EL (cell line): ENCODE results near the gene CNNM3.
A peak's percentile ranks its signal among the peaks of the same experiment; 100 is the strongest.

Experiments
- DNase-seq: peaks from one replicate; pipeline ENCODE4 v3.0.0-alpha.2; 2016

The CNNM3 gene

GRCh38 chr2:96866986-96867755 is 51.1 kb downstream of the CNNM3 start:
- DNase-seq: no peak

- peak; percentile 16 for DNase-seq
These were observed 51.9 kb downstream of the CNNM3 start for GRCh38 chr2:96867756-96868554.

DNA sequence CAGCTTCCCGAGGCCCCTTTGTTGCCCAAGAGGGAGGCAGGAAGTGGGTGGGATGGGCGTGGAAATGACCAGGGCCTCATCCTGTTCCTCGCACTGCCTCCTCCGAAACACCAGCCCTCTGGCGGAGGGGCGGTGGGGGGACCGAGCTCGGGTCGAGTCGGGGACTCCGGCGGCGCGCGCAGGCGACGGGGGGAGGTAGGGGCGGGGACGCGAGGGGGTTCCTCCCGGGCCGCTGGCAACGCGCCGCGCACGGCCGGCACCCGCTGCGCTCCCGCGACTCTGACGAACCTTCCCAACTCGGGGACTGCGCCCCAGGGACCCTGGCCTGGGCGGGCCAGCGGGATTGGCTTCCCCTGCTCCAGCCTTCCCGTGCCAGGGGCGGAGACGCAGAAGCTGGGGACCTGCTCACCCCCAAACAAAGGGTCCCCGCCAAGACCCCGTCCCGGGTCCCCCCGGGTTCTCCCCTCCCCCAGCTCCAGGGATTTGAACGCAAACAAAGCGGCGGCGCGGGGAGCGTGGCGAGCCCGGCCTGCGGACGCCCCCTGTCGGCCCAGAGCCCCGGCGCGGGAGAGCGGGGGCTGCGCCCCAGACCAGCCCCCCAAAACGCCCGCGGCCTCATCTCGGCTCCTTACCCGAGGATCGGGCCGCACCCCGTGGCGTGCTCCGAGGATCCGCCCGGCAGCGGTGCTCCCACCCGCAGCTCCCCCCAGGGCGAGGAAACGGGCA is 52.6 kb downstream of the CNNM3 start:
- peak; percentile 92 for DNase-seq

DNA sequence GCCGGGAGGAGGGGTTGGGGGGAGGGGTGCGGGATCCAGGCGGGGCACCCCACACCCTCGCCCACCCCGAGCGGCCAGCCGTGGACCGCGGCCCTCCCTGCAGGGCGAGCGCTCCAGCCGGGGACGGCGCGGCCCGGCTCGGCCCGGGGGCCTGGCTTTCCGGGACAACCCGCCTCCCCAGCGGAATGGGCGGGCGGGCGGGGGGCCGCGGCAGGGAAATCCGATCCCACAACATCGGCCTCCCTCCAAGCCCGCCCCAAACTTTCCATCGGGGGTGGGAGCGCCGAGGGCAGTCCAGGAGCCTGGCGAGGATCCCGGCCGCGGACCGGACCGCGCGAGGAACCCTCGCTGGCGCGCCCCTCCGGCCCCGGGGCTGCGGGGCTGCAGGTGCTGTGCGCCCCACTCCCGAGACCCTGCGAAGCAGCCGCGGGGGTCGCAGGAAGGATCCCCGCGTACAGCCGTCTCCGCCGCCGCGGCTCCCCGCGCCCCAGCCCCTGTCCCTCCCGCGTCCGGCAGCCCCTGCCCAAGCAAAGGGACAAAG is 53.3 kb downstream of the CNNM3 start:
- peak; percentile 71 for DNase-seq

DNA sequence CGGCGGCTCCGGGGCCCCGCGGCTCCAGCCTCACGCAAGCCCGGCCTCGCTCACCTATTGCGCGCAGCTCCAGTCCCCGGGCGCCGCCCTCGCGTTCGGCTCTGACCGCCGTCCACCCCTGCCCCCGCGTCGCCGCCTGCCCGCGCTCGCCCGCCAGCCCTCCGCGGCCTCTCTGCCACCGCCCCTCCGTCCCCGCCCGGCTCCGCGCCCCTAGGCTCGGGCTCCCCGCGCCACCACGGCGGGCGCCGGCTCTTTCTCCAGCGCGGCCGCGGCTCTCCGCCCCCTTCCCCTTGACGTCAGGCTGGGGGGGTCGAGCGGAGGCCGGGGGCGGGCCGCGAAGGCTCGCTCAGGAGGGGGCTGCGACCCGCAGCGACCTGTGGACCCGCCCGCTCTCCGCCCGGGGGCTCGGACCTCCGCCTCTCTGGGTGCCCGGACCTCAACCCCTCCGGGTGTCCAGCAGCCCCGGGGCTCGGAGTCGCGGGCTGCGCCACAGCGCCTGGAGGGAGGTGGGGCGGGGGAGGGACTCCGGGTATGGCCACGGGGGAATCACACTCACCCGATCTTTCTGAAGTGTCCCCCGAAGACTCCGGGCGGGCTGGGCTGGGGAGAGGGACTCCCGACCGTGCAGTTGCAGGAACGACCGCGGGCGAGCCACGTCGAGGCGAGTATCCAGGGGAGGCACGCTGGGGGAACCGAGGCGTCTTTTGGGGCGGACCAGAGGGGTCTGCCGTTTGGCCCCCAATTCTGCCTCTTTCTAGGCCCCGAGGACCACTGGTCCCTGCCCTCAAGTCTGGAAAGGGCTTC is 54.0 kb downstream of the CNNM3 start, which contains the start of gene SEMA4C:
TSS of gene SEMA4C (minus strand) at position 259 of the 804 bp plus-strand sequence. CDS start 2,194 bp downstream, outside the sequence.
- DNase-seq: peak; percentile 42

DNA sequence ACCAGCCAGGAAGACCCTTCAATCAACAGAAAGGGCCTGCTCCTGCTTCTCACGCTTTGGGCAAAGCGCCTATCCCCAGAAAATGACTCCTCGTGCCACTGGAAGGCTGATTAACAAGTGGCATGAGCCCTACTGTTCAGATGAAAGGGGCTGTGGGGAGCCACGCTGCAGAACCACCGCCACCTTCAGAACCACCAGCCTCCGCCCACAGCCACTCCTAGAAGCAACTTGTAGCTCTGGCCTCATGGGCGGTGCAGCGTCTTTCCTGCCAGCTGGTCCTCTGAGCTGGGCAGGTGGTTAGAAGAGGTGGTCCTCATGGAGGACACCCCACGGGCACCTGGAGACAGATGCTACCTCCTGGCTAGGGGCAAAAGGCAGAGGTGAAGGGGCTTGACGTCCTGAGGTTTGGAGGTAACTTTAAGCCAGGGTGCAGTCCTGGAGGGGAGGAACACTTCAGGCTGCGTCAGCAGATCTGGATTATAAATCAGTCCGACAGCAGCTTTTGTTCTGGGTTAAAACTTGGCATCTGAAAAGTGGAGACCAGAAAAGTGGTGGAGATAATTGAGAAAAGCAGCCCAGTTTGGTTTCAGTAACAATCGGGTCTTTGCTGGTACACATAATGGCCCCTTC is 54.7 kb downstream of the CNNM3 start:
- DNase-seq: no peak

DNA sequence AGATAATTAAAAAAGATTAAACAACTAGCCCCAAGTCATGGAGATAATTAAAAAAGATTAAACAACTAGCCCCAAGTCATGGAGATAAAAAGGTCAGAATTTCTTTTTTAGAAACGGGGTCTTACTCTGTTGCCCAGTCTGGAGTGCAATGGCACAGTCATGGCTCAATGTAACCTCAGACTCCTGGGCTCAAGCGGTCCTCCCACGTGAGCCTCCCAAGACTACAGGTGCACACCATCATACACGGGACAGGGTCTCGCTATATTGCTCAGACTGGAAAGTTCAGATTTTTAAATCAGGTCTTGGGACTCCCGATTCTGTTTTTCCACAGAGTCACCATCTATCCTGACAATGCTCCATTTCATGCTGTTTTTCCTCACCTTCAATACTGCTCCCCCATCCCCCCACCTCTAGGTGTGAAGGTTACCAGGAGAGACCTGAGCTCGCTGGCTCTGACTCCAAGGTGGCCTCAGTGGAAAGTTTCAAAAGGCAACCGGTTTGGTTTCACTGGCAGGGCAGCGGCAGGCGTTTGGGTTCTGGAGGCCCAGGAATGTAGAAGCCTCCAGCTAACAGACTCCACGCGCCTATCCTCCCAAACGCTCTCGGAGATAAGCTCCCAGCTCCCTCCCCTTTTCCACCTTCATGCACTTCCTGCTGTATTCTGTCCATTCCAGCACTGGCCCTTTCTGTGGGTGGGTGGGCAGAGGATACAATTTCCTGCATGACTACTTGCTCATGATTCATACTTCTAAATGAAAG is 56.7 kb downstream of the CNNM3 start:
- DNase-seq: peak; percentile 21

DNA sequence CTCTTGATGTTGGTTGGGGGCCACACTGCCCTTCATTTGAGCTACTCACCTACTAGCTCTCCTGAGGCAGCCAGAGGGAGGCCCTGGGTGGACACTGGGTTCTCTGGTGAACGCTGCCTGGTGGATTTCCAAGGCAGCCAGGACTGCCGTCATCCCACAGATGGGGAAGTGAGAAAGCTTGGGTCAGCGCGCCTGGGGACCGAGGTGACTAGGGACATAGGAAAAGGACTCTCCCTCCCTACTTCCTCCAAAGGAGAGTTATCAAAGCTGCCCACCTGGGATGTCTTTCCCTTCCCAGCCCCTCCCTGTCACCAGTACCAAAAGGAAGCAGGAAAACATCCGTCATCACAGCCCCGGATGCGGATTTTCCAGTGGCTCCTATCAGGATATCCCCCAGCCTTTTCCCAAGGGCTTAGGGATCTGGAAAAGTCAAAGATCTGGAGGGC is 57.6 kb downstream of the CNNM3 start:
- DNase-seq: no peak

- DNase-seq: no peak
These were observed 58.2 kb downstream of the CNNM3 start for GRCh38 chr2:96874198-96874831.

DNA sequence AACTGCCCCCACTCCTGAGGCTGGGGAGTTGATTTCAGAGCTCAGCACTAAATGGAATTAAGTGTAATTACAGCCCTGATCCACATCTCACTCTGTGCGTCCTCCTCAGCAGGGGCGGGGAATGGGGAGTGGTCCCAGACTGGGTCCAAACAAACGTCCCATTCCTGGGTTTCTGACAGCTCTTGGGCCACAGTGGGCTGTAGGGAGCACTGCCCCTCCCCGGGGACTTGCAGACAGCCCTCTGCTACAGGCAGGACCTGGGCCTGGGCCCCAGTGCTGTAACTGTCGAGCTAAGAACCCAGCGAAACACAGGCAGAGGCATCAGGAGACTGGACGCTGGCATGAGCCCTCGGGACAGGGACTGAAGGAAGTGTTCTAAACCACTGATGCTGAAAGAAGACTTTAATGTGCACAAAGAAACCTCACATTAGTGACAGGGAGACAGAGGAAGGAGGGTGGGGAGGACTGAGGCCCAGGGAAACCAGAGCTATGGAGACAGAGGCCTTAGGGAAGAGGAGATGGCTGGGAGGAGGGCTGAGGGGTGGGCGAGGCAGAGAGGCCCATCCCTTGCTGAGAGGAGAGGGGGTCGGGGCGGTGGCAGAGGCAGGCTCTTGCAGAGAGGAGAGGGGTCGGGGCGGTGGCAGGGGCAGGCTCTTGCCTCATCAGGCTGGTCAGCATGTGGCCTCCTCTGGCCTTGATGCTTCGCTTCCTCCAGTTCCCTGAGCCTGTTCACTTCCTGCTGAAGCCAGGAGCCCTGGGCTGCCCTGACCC is 59.6 kb downstream of the CNNM3 start:
- no peak for DNase-seq

- no peak for DNase-seq
These were observed 60.4 kb downstream of the CNNM3 start for GRCh38 chr2:96876269-96877041.

DNA sequence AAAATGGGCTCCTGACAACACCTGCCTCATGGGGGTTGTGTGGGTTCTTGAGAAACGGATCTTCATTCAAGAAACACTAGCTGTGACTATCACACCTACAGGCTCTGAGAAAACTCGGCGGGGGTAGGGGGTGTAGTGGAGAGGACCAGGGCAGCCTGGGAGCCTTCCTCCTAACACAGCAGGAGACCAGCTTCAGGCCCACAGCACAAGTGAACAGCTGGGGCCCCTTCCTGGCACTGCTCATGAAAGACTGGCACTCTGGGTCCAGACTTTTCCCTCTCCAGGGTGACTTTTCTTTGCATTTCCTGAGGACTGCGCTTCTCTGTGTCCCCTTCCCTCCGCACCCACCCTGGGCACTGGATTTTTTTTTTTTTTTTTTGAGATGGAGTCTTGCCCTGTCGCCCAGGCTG is 61.0 kb downstream of the CNNM3 start:
- DNase-seq: no peak

DNA sequence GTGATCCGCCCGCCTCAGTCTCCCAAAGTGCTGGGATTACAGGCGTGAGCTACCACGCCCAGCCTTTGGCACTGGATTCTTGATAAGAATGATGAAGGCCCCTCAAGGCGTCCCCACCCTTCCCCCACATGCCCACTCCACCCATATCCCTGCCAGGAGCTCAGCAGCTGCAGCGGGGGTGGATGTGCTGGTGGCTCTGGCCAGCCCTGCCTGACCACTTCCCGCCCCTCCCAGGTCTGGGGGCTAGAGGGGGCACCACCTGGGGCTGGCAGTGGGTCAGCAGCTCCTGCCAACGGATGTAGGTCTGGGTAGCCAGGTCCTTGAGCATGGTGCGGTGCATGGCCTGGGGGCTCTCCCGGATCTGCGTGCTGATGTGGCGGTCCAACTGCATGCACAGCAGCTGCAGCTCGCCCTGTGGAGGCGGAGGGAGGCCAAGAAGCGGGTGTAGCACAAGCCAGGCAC is 61.6 kb downstream of the CNNM3 start:
- DNase-seq: no peak

- no peak for DNase-seq
These were observed 62.1 kb downstream of the CNNM3 start for GRCh38 chr2:96878171-96878570.

- no peak for DNase-seq
These were observed 62.9 kb downstream of the CNNM3 start for GRCh38 chr2:96878796-96879544.

- no peak for DNase-seq
These were observed 63.5 kb downstream of the CNNM3 start for GRCh38 chr2:96879545-96880040.

- no peak for DNase-seq
These were observed 64.8 kb downstream of the CNNM3 start for GRCh38 chr2:96880891-96881273.
